Measurements from ENCODE around the gene GRAMD2B.

DNA sequence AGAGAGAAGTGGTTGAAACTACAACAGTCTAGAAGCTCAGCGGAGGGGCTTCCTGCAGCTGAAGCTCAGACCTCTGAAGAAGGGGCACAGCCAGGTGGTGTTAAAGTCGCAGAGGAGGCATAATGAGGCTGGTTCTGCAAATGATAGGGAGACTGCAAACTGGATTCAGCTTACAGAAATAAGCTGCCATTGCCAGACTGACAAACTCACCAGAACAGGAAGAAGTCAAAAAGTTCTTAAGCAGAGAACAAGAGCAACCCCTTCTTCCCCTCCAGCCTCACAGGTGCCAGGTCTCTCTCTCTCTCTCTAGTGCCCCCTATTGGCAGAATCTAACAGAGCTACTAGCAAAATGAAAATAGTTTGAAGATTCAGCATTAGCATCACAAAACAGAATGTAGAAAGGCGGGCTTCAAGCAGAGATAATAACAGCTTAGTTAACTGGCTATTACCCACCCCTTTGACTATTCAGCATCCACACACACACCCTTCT is 76.7 kb downstream of the GRAMD2B start:
- TF ChIP-seq CTCF (IDR thresholded peaks at IDR 0.05) = peak; percentile 44 to 54 (median 49)
- no peak for TF ChIP-seq POLR2A (IDR thresholded peaks at IDR 0.05)

All from body of pancreas (tissue), 4 donors.